HuH-7.5 (cell line): Measurements from ENCODE around the gene FAM168A.
"Not testable (repeated sequence)": the region's sequence is repeated elsewhere in the genome, so short reads cannot be mapped to it uniquely, and the experiment has no call there.

Experiments
- DNase-seq: peaks from one replicate; pipeline ENCODE4 v3.0.0; 2011; ENCODE audit warnings: low spot score

The FAM168A gene

GRCh38 chr11:73468590-73469161 is 129.2 kb downstream of the FAM168A start:
- no peak for DNase-seq

GRCh38 chr11:73467505-73467904 is 130.4 kb downstream of the FAM168A start:
- no peak for DNase-seq

GRCh38 chr11:73466643-73467042 is 131.3 kb downstream of the FAM168A start:
- DNase-seq: no peak

- no peak for DNase-seq
These were observed 132.0 kb downstream of the FAM168A start for GRCh38 chr11:73465871-73466270.

DNA sequence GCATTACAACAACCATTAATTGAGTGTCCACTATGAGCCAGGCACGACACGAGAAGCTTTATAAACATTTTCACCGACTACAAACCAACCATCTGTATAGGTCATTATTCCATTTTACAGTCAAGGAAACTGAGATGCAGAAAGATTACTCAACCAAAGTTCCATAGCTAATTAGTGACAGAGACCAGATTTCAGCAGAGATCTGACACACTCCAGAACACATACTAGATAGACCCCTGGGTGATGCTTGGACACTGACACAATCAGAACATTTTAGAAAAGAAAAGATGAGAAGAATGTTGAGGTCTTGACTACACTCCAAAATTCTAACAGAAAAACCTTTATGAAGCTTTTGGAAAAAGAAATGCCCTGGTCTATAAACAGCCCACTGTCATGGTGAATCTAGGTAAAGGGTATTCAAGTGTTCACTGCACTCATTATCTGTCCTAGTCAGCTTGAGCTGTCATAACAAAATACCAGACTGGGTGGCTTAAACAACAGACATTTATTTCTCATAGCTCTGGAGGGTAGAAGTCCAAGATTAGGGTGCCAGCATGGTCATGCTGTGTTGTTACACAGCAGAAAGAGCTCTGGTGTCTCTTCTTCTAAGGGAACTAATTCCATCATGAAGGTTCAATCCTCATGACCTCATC is 132.8 kb downstream of the FAM168A start:
- no peak for DNase-seq

- DNase-seq: no peak
These were observed 133.6 kb downstream of the FAM168A start for GRCh38 chr11:73464347-73464746.

- no peak for DNase-seq
These were observed 134.6 kb downstream of the FAM168A start for GRCh38 chr11:73463359-73463758.

GRCh38 chr11:73461964-73462363 is 135.9 kb downstream of the FAM168A start:
- no peak for DNase-seq

GRCh38 chr11:73461335-73461840 is 136.5 kb downstream of the FAM168A start:
- no peak for DNase-seq

DNA sequence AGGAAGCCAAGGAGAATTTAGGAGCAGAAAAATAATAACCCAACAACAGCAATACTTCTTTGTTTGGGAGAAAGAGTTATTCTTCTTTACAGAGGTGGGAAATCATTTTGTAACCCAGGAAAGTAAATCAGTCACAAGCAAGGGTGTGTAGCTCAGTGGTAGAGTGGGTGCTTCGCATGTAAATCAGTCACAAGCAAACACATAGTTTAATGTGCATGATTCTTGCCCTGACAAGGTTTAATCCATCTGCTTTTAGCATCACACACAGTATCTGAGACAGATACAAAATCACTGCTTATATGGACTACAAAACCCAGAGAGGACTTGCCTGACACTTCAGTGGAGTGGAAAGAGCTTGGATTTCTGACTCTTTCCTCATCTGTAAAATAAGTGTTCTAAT is 139.7 kb downstream of the FAM168A start:
- DNase-seq: no peak

GRCh38 chr11:73454987-73455386 is 142.9 kb downstream of the FAM168A start:
- DNase-seq: no peak

DNA sequence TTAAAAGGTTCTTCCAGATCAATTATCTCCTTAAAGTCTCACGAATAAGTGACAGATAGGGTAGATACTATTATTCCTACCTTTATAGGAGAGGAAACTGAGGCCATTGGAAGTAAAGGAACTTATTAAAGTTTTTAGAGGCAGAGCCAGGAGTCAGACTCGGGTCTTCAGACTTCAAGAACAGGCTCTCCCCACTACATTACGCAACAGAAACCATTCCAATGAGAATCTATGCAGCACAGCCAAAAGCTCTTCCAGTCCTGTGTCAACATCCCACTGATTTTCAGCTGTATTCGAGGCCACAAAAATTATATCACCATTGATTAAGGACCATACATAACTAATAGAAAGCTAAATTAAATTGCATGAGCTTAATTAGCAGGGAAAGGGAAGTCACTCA is 144.3 kb downstream of the FAM168A start:
- DNase-seq: no peak

GRCh38 chr11:73452726-73453125 is 145.2 kb downstream of the FAM168A start:
- DNase-seq: no peak

DNA sequence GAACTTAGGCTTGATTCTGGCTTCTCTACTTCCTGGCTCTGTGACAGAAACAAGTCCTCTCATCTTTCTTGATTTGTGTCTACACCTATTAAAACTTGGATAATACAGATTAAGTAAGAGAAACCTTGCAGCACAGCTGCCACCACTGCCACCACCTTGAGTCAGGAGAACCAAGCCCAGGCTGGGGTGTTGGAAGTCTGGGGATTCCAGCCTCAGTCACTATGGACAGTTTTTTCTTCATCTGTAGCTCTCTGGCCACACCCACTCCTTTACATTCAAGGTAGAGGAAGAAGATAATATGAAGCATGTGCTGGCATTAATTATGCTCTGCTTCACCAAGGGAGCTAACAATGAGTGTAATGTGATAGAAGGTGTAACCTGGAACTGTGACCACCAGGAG is 146.0 kb downstream of the FAM168A start:
- no peak for DNase-seq

GRCh38 chr11:73446766-73447165 is 151.1 kb downstream of the FAM168A start:
- DNase-seq: no peak

DNA sequence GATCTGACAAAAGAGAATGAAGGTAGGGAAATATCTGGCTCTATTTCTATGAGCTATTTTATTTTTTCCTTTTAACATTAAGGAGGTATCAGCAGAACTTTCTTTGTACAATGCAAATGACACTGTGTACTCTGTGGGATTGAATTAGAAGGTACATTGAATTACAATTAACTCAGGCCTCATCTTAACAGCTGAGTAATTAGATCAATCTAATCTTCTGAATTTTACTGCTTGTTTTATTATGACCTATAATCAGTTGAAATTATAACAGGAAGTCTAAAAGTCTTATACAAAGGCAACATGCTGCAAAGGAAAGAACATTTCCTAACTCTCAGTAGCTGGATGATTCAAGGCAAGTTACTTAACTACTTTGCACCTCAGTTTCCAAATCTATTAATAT is 151.9 kb downstream of the FAM168A start:
- no peak for DNase-seq

GRCh38 chr11:73439002-73439843 is 158.7 kb downstream of the FAM168A start:
- DNase-seq: no peak

GRCh38 chr11:73436859-73437258 is 161.1 kb downstream of the FAM168A start:
- not testable (repeated sequence) for DNase-seq

- no peak for DNase-seq
These were observed 166.5 kb downstream of the FAM168A start for GRCh38 chr11:73431396-73431795.

DNA sequence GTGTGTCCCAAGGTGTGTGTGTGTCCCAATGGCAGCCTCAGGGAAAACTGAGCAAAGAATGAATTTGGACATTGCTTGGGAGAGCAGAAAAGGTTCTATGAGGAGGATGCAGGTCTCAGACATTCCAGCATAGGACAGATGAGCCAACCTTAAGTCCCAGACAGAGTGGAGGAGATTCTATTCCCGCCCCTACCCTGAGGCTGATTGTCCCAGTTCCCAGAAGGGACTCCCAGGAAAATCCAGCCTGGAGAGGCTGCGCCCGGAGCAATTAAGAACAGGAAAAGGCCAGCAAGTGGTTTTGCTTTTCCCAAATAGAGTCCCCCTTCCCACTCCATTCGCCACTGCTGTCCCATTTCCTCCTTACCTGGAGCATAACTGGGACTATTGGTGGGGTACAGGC is 167.6 kb downstream of the FAM168A start:
- no peak for DNase-seq

GRCh38 chr11:73429121-73429750 is 168.7 kb downstream of the FAM168A start:
- no peak for DNase-seq

GRCh38 chr11:73428699-73429098 is 169.2 kb downstream of the FAM168A start:
- no peak for DNase-seq

DNA sequence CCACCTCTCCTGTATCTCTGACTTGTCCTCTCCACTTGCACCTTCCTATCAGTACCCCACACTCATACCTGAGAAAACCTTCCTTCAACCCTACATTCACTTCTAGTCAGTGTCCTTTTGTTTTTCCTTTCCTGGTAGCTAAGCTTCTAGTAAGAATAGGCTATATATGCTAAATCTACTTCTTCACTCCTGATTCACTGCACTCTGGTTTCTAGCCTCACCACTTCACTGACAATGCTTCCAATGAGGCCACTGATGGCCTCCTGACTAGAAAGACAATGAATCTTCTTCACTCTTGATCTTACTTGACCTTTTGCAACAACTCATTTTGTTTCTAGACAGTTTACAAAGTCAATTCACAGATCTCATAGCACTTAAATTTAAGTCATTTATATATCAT is 169.7 kb downstream of the FAM168A start:
- DNase-seq: no peak
